Stomach (tissue), 9 donors: ENCODE data around the gene FASTK. TPM values are rescaled to one million over a fixed set of nuclear protein-coding genes. Genes with fewer than 3 reads are reported as not detected.
A peak's percentile ranks its signal among the peaks of the same experiment; 100 is the strongest.

Source experiments
- DNase-seq, 2 donors: peaks; one replicate each; pipeline versions ENCODE4 v3.0.0 to v3.0.0-alpha.2; 2013 to 2019
- H3K27ac ChIP-seq, 5 donors: fragments of 200-600 bp in 4 of 5; sonication (generic) in 4 of 5; one replicate each; pipeline ENCODE4 v1.5.1; 2013 to 2019; ENCODE audit warnings: mild to moderate bottlenecking in 1 of 5, moderate library complexity in 1 of 5
- H3K27me3 ChIP-seq, 3 donors: fragments of 200-600 bp; sonication (generic); one replicate each; pipeline ENCODE4 v1.5.1; 2017 to 2019; ENCODE audit warnings: mixed run types in 1 of 3
- H3K36me3 ChIP-seq, 4 donors: fragments of 200-600 bp; sonication (generic); 1 replicate in 3 of 4; 2 replicates in 1 of 4; pipeline ENCODE4 v1.5.1; 2016 to 2019
- H3K4me1 ChIP-seq, 4 donors: fragments of 200-600 bp; sonication (generic); one replicate each; pipeline ENCODE4 v1.5.1; 2016 to 2019
- H3K4me3 ChIP-seq, 4 donors: fragments of 200-600 bp; sonication (generic) in 3 of 4; one replicate each; pipeline ENCODE4 v1.5.1; 2016 to 2019; ENCODE audit warnings: mild to moderate bottlenecking in 1 of 4
- H3K9me3 ChIP-seq, 4 donors: fragments of 200-600 bp; sonication (generic); one replicate each; pipeline ENCODE4 v1.5.1; 2016 to 2019
- CTCF ChIP-seq, 7 experiments: fragments of 450-650 bp in 4 of 7; fragments of 200-600 bp in 3 of 7; sonication (generic) in 3 of 7; IDR thresholded peaks; one replicate each; pipeline ENCODE4 v1.5.1; 2016 to 2019; ENCODE audit warnings: antibody characterized with exemption in 7 of 7, control low read depth in 2 of 7, mild to moderate bottlenecking in 1 of 7
- EP300 ChIP-seq: sonication (generic); formaldehyde crosslinking; IDR thresholded peaks from one replicate; pipeline ENCODE4 v1.6.1; 2017; ENCODE audit warnings: antibody characterized with exemption
- POLR2A ChIP-seq, 4 donors: fragments of 450-650 bp; IDR thresholded peaks; one replicate each; pipeline ENCODE4 v1.6.1; 2016; ENCODE audit warnings: antibody characterized with exemption in 4 of 4, control low read depth in 2 of 4, mild to moderate bottlenecking in 1 of 4, moderate library complexity in 1 of 4
- POLR2AphosphoS5 ChIP-seq, 3 donors: sonication (generic); formaldehyde crosslinking; IDR thresholded peaks; one replicate each; pipeline ENCODE4 v1.6.1; 2016; ENCODE audit warnings: antibody characterized with exemption in 3 of 3
- WGBS, 5 donors: extraction: QIAGEN DNeasy Blood & Tissue Kit in 3 of 5; methylation state at CpG; one replicate each; pipeline versions ENCODE4 v1.1.5 to v1.1.7; 2013 to 2018; 5-methylcytosine and 5-hydroxymethylcytosine counted together
- intact Hi-C: fragments of 100-400 bp; cut with DNase I; formaldehyde crosslinking; loops from one replicate; pipeline ENCODE4 v1.15.1; 2023; ENCODE audit warnings: low total_unique reads
- polyA plus RNA-seq, 3 donors: library from polyadenylated mRNA; stranded (reverse); fragments of 200-250 nt; gene quantifications; one replicate each; pipeline ENCODE4 v1.2.3, GENCODE V29; 2013
- total RNA-seq, 5 donors: library from RNA; depleted of rRNA; stranded (reverse); fragments of >200 nt; gene quantifications; one replicate each; pipeline versions ENCODE4 v1.1.0 to v1.2.3, GENCODE V29; 2014 to 2016
- donor health status: healthy with polysubstance abuse.
- donor health status: Bipolar disorder and iron deficiency.
- donor health status: healthy.

FASTK gene
- total and polyA plus RNA-seq, 8 donors, result 40.0 to 415 (median 122) TPM

- H3K4me3 ChIP-seq, result peak overlapping the region; percentile 69 to 94 (median 82)
- no peak for TF ChIP-seq POLR2A (IDR thresholded peaks at IDR 0.05)
- TF ChIP-seq POLR2AphosphoS5 (IDR thresholded peaks at IDR 0.05), result no peak
- peak in 2 of 7 experiments; percentile 14 to 21 for TF ChIP-seq CTCF (IDR thresholded peaks at IDR 0.05)
- intact Hi-C loops, result no loop called here
- no peaks in the 10 kb centered on the region for H3K9me3 ChIP-seq
- peak overlapping the region in 1 of 5 donors; percentile 91 for H3K27ac ChIP-seq
- H3K4me1 ChIP-seq, result peaks cover 36 to 47% (median 41%) of the 10 kb centered on the region in 4 donors
- DNase-seq, result peak; percentile 45 to 64
- peaks cover 0 to 6% (median 0%) of the 10 kb centered on the region in 3 donors for H3K27me3 ChIP-seq
- 22 to 27% (median 25%) methylated on average over 26 to 29 of the region's 29 CpGs for WGBS, 5 donors
- H3K36me3 ChIP-seq, result peaks cover 0 to 23% (median 12%) of the 10 kb centered on the region in 4 donors
Measured at GRCh38 chr7:151056666-151057505, 23.7 kb downstream of the FASTK start.

GRCh38 chr7:151056283-151056665, 24.3 kb downstream of the FASTK start:
- peaks cover 30 to 46% (median 40%) of the 10 kb centered on the region in 4 donors for H3K4me1 ChIP-seq
- no peak overlapping the region for H3K4me3 ChIP-seq
- H3K27ac ChIP-seq, result no peak overlapping the region
- TF ChIP-seq EP300 (no peak), CTCF (IDR thresholded peaks at IDR 0.05) (no peak), POLR2AphosphoS5 (IDR thresholded peaks at IDR 0.05) (no peak), POLR2A (IDR thresholded peaks at IDR 0.05) (no peak)
- intact Hi-C loops, result no loop called here
- peaks cover 0 to 12% (median 0%) of the 10 kb centered on the region in 3 donors for H3K27me3 ChIP-seq
- peaks cover 0 to 23% (median 12%) of the 10 kb centered on the region in 4 donors for H3K36me3 ChIP-seq
- H3K9me3 ChIP-seq, result no peaks in the 10 kb centered on the region
- DNase-seq, result no peak
- 85 to 91% (median 86%) methylated on average over 6 of the region's 6 CpGs for WGBS, 5 donors

GRCh38 chr7:151053751-151054150, 26.9 kb downstream of the FASTK start:
- WGBS, 5 donors, result 88 to 98% (median 90%) methylated on average over 4 to 8 of the region's 8 CpGs
- no peak overlapping the region for H3K4me3 ChIP-seq
- H3K27me3 ChIP-seq, result peaks cover 0 to 28% (median 11%) of the 10 kb centered on the region in 3 donors
- H3K9me3 ChIP-seq, result no peaks in the 10 kb centered on the region
- peaks cover 13 to 34% (median 31%) of the 10 kb centered on the region in 4 donors for H3K4me1 ChIP-seq
- H3K27ac ChIP-seq, result no peak overlapping the region
- peaks cover 0 to 23% (median 12%) of the 10 kb centered on the region in 4 donors for H3K36me3 ChIP-seq
- no peak for DNase-seq
- intact Hi-C loops, result no loop called here
- no peak for TF ChIP-seq POLR2AphosphoS5 (IDR thresholded peaks at IDR 0.05)
- no peak for TF ChIP-seq POLR2A (IDR thresholded peaks at IDR 0.05)
- no peak for TF ChIP-seq CTCF (IDR thresholded peaks at IDR 0.05)
- no peak for TF ChIP-seq EP300

GRCh38 chr7:151053096-151053495, 27.5 kb downstream of the FASTK start:
- Histone ChIP-seq H3K36me3 (peaks cover 0 to 23% (median 12%) of the 10 kb centered on the region in 4 donors), H3K27me3 (peaks cover 0 to 28% (median 11%) of the 10 kb centered on the region in 3 donors), H3K4me1 (peaks cover 9 to 27% (median 25%) of the 10 kb centered on the region in 4 donors), H3K4me3 (no peak overlapping the region), H3K27ac (no peak overlapping the region), H3K9me3 (no peaks in the 10 kb centered on the region)
- DNase-seq, result no peak
- TF ChIP-seq EP300 (no peak), POLR2AphosphoS5 (IDR thresholded peaks at IDR 0.05) (no peak), CTCF (IDR thresholded peaks at IDR 0.05) (no peak), POLR2A (IDR thresholded peaks at IDR 0.05) (no peak)
- 62 to 94% (median 77%) methylated on average over 2 to 4 of the region's 4 CpGs for WGBS, 5 donors
- intact Hi-C loops, result no loop called here
